ENCODE results near the gene CCDC142. TPM values are rescaled to one million over a fixed set of nuclear protein-coding genes. Genes with fewer than 3 reads are reported as not detected.
"Not testable (repeated sequence)": the region's sequence is repeated elsewhere in the genome, so short reads cannot be mapped to it uniquely, and the experiment has no call there.

The CCDC142 gene
- total RNA-seq, 4 donors from 2014 or later, result 60.6 to 132 (median 94.7) TPM

- DNase-seq, result no peak
- no peak overlapping the region for H3K4me3 ChIP-seq
- TF ChIP-seq CTCF (IDR thresholded peaks at IDR 0.05) (no peak), POLR2A (IDR thresholded peaks at IDR 0.05) (no peak)
- H3K4me1 ChIP-seq, result peaks cover 3 to 6% (median 5%) of the 10 kb centered on the region in 4 donors
- H3K9me3 ChIP-seq, result no peaks in the 10 kb centered on the region
- H3K36me3 ChIP-seq, result no peaks in the 10 kb centered on the region
- H3K27me3 ChIP-seq, result no peaks in the 10 kb centered on the region
- no peak overlapping the region for H3K27ac ChIP-seq
Observed at GRCh38 chr2:74450570-74451190, 32.1 kb downstream of the CCDC142 start.

GRCh38 chr2:74448771-74449170 is 34.0 kb downstream of the CCDC142 start:
- Histone ChIP-seq H3K27me3 (no peaks in the 10 kb centered on the region), H3K36me3 (no peaks in the 10 kb centered on the region), H3K9me3 (no peaks in the 10 kb centered on the region), H3K4me1 (peaks cover 0 to 6% (median 0%) of the 10 kb centered on the region in 4 donors), H3K4me3 (no peak overlapping the region), H3K27ac (no peak overlapping the region)
- TF ChIP-seq CTCF (IDR thresholded peaks at IDR 0.05) (no peak), POLR2A (IDR thresholded peaks at IDR 0.05) (no peak)
- DNase-seq, result no peak

- no peaks in the 10 kb centered on the region for H3K9me3 ChIP-seq
- peaks cover 0 to 10% (median 0%) of the 10 kb centered on the region in 4 donors for H3K4me1 ChIP-seq
- no peaks in the 10 kb centered on the region for H3K27me3 ChIP-seq
- peak overlapping the region in 1 of 4 donors; percentile 46 for H3K27ac ChIP-seq
- no peak overlapping the region for H3K4me3 ChIP-seq
- TF ChIP-seq POLR2A (IDR thresholded peaks at IDR 0.05) (no peak), CTCF (IDR thresholded peaks at IDR 0.05) (no peak)
- no peak for DNase-seq
- no peaks in the 10 kb centered on the region for H3K36me3 ChIP-seq
Observed at GRCh38 chr2:74447230-74447999, 35.4 kb downstream of the CCDC142 start.

GRCh38 chr2:74444498-74445318 is 38.1 kb downstream of the CCDC142 start:
- TF ChIP-seq CTCF (IDR thresholded peaks at IDR 0.05) (no peak), POLR2A (IDR thresholded peaks at IDR 0.05) (no peak)
- Histone ChIP-seq H3K36me3 (no peaks in the 10 kb centered on the region), H3K4me3 (no peak overlapping the region), H3K9me3 (no peaks in the 10 kb centered on the region), H3K27me3 (no peaks in the 10 kb centered on the region), H3K27ac (no peak overlapping the region), H3K4me1 (peaks cover 0 to 22% (median 9%) of the 10 kb centered on the region in 4 donors)
- DNase-seq, result no peak

GRCh38 chr2:74442483-74443297 is 40.1 kb downstream of the CCDC142 start:
- peak overlapping the region in 3 of 4 donors; percentile 47 to 77 (median 52) for H3K4me3 ChIP-seq

More at GRCh38 chr2:74442483-74443297, 40.1 kb downstream of the CCDC142 start:
- H3K9me3 ChIP-seq, H3K27me3 ChIP-seq, H3K36me3 ChIP-seq, DNase-seq: not testable (repeated sequence)
- H3K27ac ChIP-seq, result peak overlapping the region in 3 of 4 donors; percentile 89 to 96 (median 91)
- H3K4me1 ChIP-seq, result peaks cover 0 to 27% (median 14%) of the 10 kb centered on the region in 4 donors

All from Peyer's patch (tissue), 4 donors.